Neural crest cell (in vitro differentiated cells): ENCODE measurements around the gene CDYL. TPM values are rescaled to one million over a fixed set of nuclear protein-coding genes. Genes with fewer than 3 reads are reported as not detected.

ENCODE experiments used
- DNase-seq: peaks from one replicate; pipeline ENCODE4 v3.0.0; 2021; ENCODE audit warnings: low read depth, mixed read lengths, low spot score
- H3K27ac Mint-ChIP-seq: one replicate; pipeline ENCODE4 v1.8.0; 2021; ENCODE audit warnings: mild to moderate bottlenecking, mixed read lengths; ENCODE audit not compliant: unreplicated experiment
- H3K27me3 Mint-ChIP-seq: 2 replicates; pipeline ENCODE4 v1.8.0; 2021; ENCODE audit warnings: low read depth, mild to moderate bottlenecking, mixed read lengths
- H3K36me3 Mint-ChIP-seq: 2 replicates; pipeline ENCODE4 v1.8.0; 2021; ENCODE audit warnings: low read depth, mild to moderate bottlenecking, mixed read lengths
- H3K4me1 Mint-ChIP-seq: 2 replicates; pipeline ENCODE4 v1.8.0; 2021; ENCODE audit warnings: mixed read lengths
- H3K4me3 Mint-ChIP-seq: one replicate; pipeline ENCODE4 v1.8.0; 2021; ENCODE audit warnings: mild to moderate bottlenecking, mixed read lengths
- H3K9me3 Mint-ChIP-seq: 2 replicates; pipeline ENCODE4 v1.8.0; 2021; ENCODE audit warnings: mixed read lengths
- total RNA-seq: library from RNA; stranded (reverse); gene quantifications from 2 replicates; pipeline ENCODE4 v1.2.1, GENCODE V29; 2021
- TF ChIP-seq, protein P1 (sequence below): fragments of 200-600 bp; sonication (generic); conservative IDR thresholded peaks from 2 replicates; pipeline ENCODE4 v1.5.0; 2021; ENCODE audit warnings: antibody characterized with exemption, mild to moderate bottlenecking

Gene CDYL
- total RNA-seq, 1 donor from 2014 or later, result 54.2 TPM

DNA sequence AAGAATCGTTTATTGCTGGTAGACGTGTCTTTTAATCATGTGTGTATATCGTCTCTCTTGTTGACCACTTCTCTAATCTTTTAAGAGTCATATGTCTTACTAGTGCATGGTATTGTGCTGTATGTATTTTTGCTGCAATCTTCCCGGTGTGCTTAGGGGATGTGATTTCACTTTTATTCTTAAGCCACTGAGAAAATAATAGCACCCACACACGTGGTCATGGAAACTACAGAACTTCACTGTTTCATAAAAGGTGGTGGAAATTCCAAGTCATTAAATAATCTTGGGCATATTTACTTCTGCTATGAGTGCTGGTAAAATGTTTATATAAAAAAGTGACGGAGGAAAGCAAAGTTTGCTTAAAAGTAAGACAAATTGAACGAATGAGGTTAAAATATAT, 3.0 kb upstream of the CDYL start:
- Mint-ChIP-seq H3K4me3 (peak overlapping the region; percentile 16), H3K9me3 (peaks cover 11% of the 10 kb centered on the region)

DNA sequence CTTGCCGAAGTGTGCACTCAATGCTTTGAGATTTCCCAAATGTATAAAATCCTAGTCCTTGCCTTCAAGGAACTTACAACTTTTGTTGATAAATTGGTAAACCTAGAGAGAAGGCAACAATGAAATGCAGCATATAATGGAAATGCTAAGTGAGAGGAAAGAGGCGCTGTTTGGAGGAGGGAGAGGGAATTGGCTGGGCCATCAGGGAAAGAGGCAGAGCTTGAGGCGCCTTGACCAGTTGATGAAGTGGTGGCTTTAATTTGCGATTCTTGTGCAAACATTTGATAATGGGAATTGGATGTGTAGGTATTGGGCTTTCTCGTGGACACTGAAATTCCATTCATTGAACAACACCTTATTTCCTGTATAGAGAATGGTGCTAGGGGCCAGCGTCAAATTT, 1.9 kb upstream of the CDYL start:
- no peak overlapping the region for H3K27ac Mint-ChIP-seq
- H3K36me3 Mint-ChIP-seq, result peaks cover 13% of the 10 kb centered on the region
- H3K4me1 Mint-ChIP-seq, result peaks cover 29% of the 10 kb centered on the region
- TF ChIP-seq, protein P1, sequence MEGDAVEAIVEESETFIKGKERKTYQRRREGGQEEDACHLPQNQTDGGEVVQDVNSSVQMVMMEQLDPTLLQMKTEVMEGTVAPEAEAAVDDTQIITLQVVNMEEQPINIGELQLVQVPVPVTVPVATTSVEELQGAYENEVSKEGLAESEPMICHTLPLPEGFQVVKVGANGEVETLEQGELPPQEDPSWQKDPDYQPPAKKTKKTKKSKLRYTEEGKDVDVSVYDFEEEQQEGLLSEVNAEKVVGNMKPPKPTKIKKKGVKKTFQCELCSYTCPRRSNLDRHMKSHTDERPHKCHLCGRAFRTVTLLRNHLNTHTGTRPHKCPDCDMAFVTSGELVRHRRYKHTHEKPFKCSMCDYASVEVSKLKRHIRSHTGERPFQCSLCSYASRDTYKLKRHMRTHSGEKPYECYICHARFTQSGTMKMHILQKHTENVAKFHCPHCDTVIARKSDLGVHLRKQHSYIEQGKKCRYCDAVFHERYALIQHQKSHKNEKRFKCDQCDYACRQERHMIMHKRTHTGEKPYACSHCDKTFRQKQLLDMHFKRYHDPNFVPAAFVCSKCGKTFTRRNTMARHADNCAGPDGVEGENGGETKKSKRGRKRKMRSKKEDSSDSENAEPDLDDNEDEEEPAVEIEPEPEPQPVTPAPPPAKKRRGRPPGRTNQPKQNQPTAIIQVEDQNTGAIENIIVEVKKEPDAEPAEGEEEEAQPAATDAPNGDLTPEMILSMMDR, result no peak
- DNase-seq, result no peak
- peaks cover 42% of the 10 kb centered on the region for H3K27me3 Mint-ChIP-seq
- peaks cover 15% of the 10 kb centered on the region for H3K9me3 Mint-ChIP-seq
- peak overlapping the region; percentile 84 for H3K4me3 Mint-ChIP-seq

More for the DNA sequence above, 3.0 kb upstream of the CDYL start:
- no peak for DNase-seq
- Mint-ChIP-seq H3K4me1 (peaks cover 20% of the 10 kb centered on the region), H3K36me3 (peaks cover 9% of the 10 kb centered on the region), H3K27me3 (peaks cover 42% of the 10 kb centered on the region), H3K27ac (no peak overlapping the region)
- TF ChIP-seq, protein P1, result no peak

DNA sequence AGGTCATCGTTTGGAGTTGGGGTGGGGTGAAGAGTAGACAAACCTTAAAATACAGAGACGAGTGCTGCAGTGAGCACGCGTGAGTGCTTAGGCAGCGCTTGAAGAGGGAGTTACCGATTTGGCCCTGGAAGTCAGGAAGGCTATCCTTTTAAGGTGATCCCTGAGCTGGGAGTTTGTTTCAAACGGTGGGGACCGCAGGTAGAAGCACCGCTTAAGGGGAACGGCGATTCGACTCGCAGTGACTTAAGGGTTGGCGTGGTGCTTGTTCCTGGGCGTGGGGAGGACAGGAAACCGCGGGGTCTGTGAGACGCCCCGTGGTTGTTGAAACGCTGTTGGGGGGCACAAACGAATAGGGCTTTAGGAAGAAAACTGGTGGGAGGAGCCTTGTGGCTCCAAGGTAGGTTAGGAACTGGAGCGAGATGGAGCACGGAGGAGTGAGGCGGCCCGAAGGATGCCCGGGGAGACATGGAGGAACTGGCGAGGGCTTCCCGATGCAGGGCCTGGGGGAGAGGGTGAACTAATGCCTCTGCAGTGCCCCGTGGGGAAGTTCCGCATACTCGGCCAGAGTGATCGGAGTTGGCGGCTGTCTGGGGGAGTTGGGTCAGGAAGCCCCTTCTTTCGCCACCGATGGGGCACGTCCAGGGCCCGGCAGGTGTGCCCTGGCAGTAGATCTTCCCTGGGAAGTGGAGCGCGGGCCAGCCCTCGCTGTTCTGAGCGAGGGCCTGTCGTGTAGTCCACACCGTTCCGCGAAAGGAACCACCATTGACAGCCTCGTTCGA, 1.3 kb upstream of the CDYL start:
- peak; percentile 20 for DNase-seq
- Mint-ChIP-seq H3K27me3 (peaks cover 42% of the 10 kb centered on the region), H3K4me1 (peaks cover 32% of the 10 kb centered on the region), H3K9me3 (peaks cover 15% of the 10 kb centered on the region), H3K4me3 (peak overlapping the region; percentile 84), H3K36me3 (peaks cover 13% of the 10 kb centered on the region), H3K27ac (no peak overlapping the region)
- TF ChIP-seq, protein P1, result no peak

DNA sequence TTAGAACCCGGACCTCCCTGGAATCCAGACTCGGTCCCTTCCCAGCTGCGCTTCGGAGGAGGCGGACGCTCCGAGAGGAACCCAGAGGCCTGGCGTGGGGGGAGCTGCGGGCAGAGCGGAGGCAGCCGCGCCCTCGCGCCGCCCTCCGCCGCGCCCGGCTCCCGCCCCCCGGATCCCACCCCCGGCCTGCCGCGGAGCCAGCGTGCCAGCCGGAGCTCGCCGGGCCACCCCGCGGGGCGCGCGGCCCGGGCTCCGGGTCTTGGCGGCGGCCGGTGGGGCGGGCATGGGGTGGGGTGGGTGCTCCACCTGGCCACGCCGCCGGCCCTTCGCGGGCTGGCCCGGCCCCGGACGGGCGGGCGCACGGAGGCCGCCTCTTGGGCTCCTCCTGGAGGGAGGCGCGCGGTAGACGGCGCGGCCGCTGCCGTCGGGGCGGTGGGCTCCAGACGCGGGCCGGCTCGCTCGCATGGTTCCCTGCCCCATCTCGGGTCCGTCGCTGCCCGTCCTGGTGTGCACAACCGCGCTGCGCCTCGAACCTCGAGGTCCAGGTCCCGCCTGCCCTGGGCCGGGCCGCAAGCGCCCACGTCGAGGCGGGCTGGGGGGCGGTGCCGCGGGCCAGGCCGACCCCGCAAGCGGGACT, 592 bp upstream of the CDYL start:
- H3K36me3 Mint-ChIP-seq, result peaks cover 13% of the 10 kb centered on the region
- DNase-seq, result no peak
- peaks cover 34% of the 10 kb centered on the region for H3K4me1 Mint-ChIP-seq
- H3K4me3 Mint-ChIP-seq, result peak overlapping the region; percentile 84
- H3K9me3 Mint-ChIP-seq, result peaks cover 15% of the 10 kb centered on the region
- H3K27me3 Mint-ChIP-seq, result peaks cover 42% of the 10 kb centered on the region
- TF ChIP-seq, protein P1, result peak; percentile 53
- no peak overlapping the region for H3K27ac Mint-ChIP-seq

DNA sequence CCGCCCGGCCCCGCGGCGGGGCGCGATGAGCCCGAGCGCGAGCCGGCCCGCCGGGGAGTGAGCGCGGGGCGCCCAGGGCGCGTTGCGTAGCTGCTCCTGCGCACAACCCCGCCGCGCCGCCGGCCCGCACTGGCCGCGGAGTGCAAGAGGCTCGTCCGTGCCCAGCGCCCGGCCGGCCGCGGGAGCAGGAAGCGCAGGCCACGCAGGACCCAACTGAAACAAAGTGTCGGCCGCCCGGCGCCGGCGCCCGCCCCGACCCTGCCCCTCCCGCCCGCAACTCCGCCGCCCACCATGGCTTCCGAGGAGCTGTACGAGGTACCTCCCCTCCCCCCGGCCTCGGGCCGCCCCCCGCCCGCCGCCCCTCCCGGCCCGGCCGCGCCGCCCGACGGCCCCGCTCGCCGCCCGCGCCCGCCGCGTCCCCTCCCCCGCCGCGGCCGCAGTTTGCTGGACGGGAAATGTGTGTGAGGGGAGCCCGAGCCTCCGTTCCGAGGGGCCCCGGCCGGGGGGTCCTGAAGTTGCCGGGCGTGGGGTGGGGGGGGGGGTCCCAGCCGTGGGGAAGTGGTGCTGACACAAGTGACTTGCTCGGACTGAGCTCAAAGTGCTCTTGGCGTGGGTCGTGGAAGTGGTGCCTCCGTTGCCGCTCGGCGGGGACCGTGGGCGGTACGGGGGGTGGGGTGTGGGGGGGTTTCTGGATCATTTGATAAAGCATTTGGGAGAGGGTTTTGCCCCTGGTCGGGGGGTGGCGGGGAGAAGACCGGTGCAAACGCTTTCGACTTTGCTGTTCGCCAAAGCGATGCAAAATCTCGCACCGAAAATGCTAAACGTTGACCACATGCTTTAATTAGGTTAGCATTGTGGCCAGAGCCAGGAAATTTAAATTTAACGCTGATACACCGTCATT, 539 bp downstream of the CDYL start:
- Mint-ChIP-seq H3K4me1 (peaks cover 43% of the 10 kb centered on the region), H3K36me3 (peaks cover 16% of the 10 kb centered on the region), H3K4me3 (peak overlapping the region; percentile 86), H3K27ac (no peak overlapping the region), H3K9me3 (peaks cover 13% of the 10 kb centered on the region), H3K27me3 (peaks cover 39% of the 10 kb centered on the region)
- DNase-seq, result peak; percentile 36
- TF ChIP-seq, protein P1, result no peak
